ENCODE results near the gene ZMYND11. TPM values are rescaled to one million over a fixed set of nuclear protein-coding genes. Genes with fewer than 3 reads are reported as not detected.

ZMYND11 gene
- polyA plus RNA-seq, 3 donors, result 7.0 to 11.8 (median 8.8) TPM

DNA sequence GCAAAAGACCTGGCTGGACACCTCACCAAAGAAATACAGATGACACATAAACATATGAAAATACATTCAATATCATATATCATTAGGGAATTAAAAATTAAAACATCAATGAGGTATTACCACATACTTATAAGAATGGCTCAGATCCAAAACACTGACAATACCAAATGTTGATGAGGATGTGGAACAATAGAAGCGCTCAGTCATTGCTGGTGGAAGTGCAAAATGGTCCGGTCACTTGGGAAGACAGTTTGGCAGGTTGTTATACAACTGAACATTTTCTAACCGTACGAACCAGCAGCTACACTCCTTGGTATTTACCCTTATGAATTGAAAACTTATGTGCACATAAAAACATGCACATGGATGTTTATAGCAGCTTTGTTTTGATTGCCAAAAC is 38.5 kb downstream of the ZMYND11 start:
- no CpG with 5 or more reads among the region's 4 CpGs for WGBS (ENCODE audit: insufficient coverage)
- no peaks in the 10 kb centered on the region for H3K4me1 ChIP-seq (ENCODE audit: control insufficient read depth in 1 of 2, insufficient read depth in 2 of 2, low read length in 2 of 2)
- H2AFZ ChIP-seq (ENCODE audit: insufficient read depth, low read depth, low read length, poor library complexity, severe bottlenecking), result no peak overlapping the region
- no peak overlapping the region for H3K9ac ChIP-seq (ENCODE audit: insufficient read depth, low read length, poor library complexity, severe bottlenecking)
- Mint-ChIP-seq H3K27me3 (ENCODE audit: low read depth in 3 of 3) (peaks cover 0 to 1% (median 0%) of the 10 kb centered on the region in 3 donors), H3K4me3 (no peak overlapping the region), H3K36me3 (no peaks in the 10 kb centered on the region), H3K4me1 (peaks cover 10% of the 10 kb centered on the region), H3K9me3 (peaks cover 2 to 13% (median 9%) of the 10 kb centered on the region in 7 donors), H3K27ac (no peak overlapping the region)
- no peaks in the 10 kb centered on the region for H4K20me1 ChIP-seq (ENCODE audit: insufficient read depth, low read length)
- no peak for DNase-seq
- no peak overlapping the region for H3K27ac ChIP-seq (ENCODE audit: low read depth in 1 of 2, low read length in 2 of 2)
- intact Hi-C loops (cut with micrococcal nuclease), result no loop called here
- H3K36me3 ChIP-seq (replicated peaks in 1 of 2; ENCODE audit: control insufficient read depth in 1 of 2, insufficient read depth in 2 of 2, low read length in 2 of 2), result no peaks in the 10 kb centered on the region
- TF ChIP-seq, protein P1, sequence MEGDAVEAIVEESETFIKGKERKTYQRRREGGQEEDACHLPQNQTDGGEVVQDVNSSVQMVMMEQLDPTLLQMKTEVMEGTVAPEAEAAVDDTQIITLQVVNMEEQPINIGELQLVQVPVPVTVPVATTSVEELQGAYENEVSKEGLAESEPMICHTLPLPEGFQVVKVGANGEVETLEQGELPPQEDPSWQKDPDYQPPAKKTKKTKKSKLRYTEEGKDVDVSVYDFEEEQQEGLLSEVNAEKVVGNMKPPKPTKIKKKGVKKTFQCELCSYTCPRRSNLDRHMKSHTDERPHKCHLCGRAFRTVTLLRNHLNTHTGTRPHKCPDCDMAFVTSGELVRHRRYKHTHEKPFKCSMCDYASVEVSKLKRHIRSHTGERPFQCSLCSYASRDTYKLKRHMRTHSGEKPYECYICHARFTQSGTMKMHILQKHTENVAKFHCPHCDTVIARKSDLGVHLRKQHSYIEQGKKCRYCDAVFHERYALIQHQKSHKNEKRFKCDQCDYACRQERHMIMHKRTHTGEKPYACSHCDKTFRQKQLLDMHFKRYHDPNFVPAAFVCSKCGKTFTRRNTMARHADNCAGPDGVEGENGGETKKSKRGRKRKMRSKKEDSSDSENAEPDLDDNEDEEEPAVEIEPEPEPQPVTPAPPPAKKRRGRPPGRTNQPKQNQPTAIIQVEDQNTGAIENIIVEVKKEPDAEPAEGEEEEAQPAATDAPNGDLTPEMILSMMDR (IDR thresholded peaks at IDR 0.05), result no peak
- no peaks in the 10 kb centered on the region for H3K9me3 ChIP-seq (replicated peaks in 1 of 2; ENCODE audit: control insufficient read depth in 1 of 2, insufficient read depth in 1 of 2, low read length in 2 of 2)
- no peak overlapping the region for H3K4me2 ChIP-seq (replicated peaks; ENCODE audit: extremely low read depth, low read length, poor library complexity, severe bottlenecking)
- H3K79me2 ChIP-seq (ENCODE audit: insufficient read depth, low read length), result no peaks in the 10 kb centered on the region
- no peaks in the 10 kb centered on the region for H3K27me3 ChIP-seq (ENCODE audit: control insufficient read depth in 2 of 2, insufficient read depth in 2 of 2, low read length in 2 of 2)
- H3K4me3 ChIP-seq (replicated peaks in 1 of 3; ENCODE audit: low read depth in 2 of 3, low read length in 3 of 3), result no peak overlapping the region

DNA sequence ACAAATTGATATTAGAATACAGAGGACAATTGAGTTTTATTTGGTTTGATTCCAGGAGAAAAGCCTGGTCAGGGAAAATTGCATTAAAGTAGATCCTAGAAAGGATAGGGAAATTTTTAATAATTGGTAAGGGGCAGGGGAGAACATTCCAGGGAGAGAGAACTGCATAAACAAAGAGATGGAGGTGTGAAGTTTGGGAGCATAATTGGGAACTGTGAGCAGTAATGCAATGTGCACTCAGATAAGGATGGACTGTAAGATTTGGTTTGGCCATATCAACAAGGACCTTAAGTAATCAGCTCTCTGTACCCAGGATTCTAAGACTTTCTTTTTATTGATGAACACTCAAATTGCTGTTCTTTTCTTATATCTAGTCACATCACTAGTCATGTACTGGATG is 41.4 kb downstream of the ZMYND11 start:
- peaks cover 6 to 17% of the 10 kb centered on the region in 2 donors for H3K36me3 Mint-ChIP-seq
- H3K4me3 ChIP-seq (replicated peaks in 1 of 3; ENCODE audit: low read depth in 2 of 3, low read length in 3 of 3), result no peak overlapping the region
- H3K4me1 Mint-ChIP-seq, result peaks cover 10% of the 10 kb centered on the region
- peaks cover 0 to 1% (median 0%) of the 10 kb centered on the region in 3 donors for H3K27me3 Mint-ChIP-seq (ENCODE audit: low read depth in 3 of 3)
- H4K20me1 ChIP-seq (ENCODE audit: insufficient read depth, low read length), result no peaks in the 10 kb centered on the region
- H3K27ac Mint-ChIP-seq, result no peak overlapping the region
- peaks cover 0 to 2% (median 0%) of the 10 kb centered on the region in 7 donors for H3K9me3 Mint-ChIP-seq
- no peaks in the 10 kb centered on the region for H3K4me1 ChIP-seq (ENCODE audit: control insufficient read depth in 1 of 2, insufficient read depth in 2 of 2, low read length in 2 of 2)
- H3K9me3 ChIP-seq (replicated peaks in 1 of 2; ENCODE audit: control insufficient read depth in 1 of 2, insufficient read depth in 1 of 2, low read length in 2 of 2), result no peaks in the 10 kb centered on the region
- no peak for DNase-seq
- no peak overlapping the region for H3K9ac ChIP-seq (ENCODE audit: insufficient read depth, low read length, poor library complexity, severe bottlenecking)
- intact Hi-C loops (cut with micrococcal nuclease), result no loop called here
- H3K36me3 ChIP-seq (replicated peaks in 1 of 2; ENCODE audit: control insufficient read depth in 1 of 2, insufficient read depth in 2 of 2, low read length in 2 of 2), result peaks cover 3 to 4% of the 10 kb centered on the region in 2 donors
- no peak overlapping the region for H2AFZ ChIP-seq (ENCODE audit: insufficient read depth, low read depth, low read length, poor library complexity, severe bottlenecking)
- H3K4me2 ChIP-seq (replicated peaks; ENCODE audit: extremely low read depth, low read length, poor library complexity, severe bottlenecking), result no peak overlapping the region
- H3K27me3 ChIP-seq (ENCODE audit: control insufficient read depth in 2 of 2, insufficient read depth in 2 of 2, low read length in 2 of 2), result no peaks in the 10 kb centered on the region
- H3K4me3 Mint-ChIP-seq, result no peak overlapping the region
- H3K27ac ChIP-seq (ENCODE audit: low read depth in 1 of 2, low read length in 2 of 2), result no peak overlapping the region
- H3K79me2 ChIP-seq (ENCODE audit: insufficient read depth, low read length), result no peaks in the 10 kb centered on the region
- TF ChIP-seq, protein P1 (IDR thresholded peaks at IDR 0.05), result no peak
